Keratinocyte (primary cell): Measurements from ENCODE around the gene SCGB1A1. TPM values are rescaled to one million over a fixed set of nuclear protein-coding genes. Genes with fewer than 3 reads are reported as not detected.

Experiments
- DNase-seq: peaks from one replicate; pipeline ENCODE4 v3.0.0-alpha.2; 2011; ENCODE audit warnings: low read depth, missing footprints, low spot score
- FAIRE-seq: peaks from 2 replicates; lab custom pipeline; 2011; peaks lifted over from hg19 to GRCh38; lab: Jason Lieb, UNC
- H2AFZ ChIP-seq: 2 replicates; pipeline ENCODE4 v1.6.0; 2012; ENCODE audit warnings: low read length, control low read depth, inconsistent platforms; ENCODE audit not compliant: control insufficient read depth
- H3K27ac ChIP-seq: 2 replicates; pipeline ENCODE4 v1.5.1; 2011; ENCODE audit warnings: low read length; ENCODE audit not compliant: control insufficient read depth, insufficient read depth
- H3K27me3 ChIP-seq: 3 replicates; pipeline ENCODE4 v1.6.0; 2011; ENCODE audit warnings: low read length; ENCODE audit not compliant: control insufficient read depth, insufficient read depth; ENCODE audit errors: extremely low read depth
- H3K36me3 ChIP-seq, 2 experiments: 2 replicates in 1 of 2; 3 replicates in 1 of 2; pipeline ENCODE4 v1.5.1; 2011; ENCODE audit warnings: low read length in 2 of 2, mild to moderate bottlenecking in 1 of 2; ENCODE audit not compliant: control insufficient read depth in 2 of 2, insufficient read depth in 2 of 2; ENCODE audit errors: extremely low read depth in 1 of 2
- H3K4me1 ChIP-seq: 3 replicates; pipeline ENCODE4 v1.5.1; 2011; ENCODE audit warnings: low read length; ENCODE audit not compliant: control insufficient read depth, insufficient read depth; ENCODE audit errors: extremely low read depth
- H3K4me2 ChIP-seq: 3 replicates; pipeline ENCODE4 v1.6.0; 2011; ENCODE audit warnings: low read depth, low read length; ENCODE audit not compliant: control insufficient read depth, insufficient read depth; ENCODE audit errors: extremely low read depth
- H3K4me3 ChIP-seq, 3 experiments: fragments of 200-600 bp in 1 of 3; sonication (generic) in 1 of 3; 2 replicates in 2 of 3; 3 replicates in 1 of 3; pipeline ENCODE4 v1.5.1; 2011 to 2016; ENCODE audit warnings: low read length in 3 of 3, mild to moderate bottlenecking in 3 of 3, control low read depth in 2 of 3, inconsistent platforms in 1 of 3, low read depth in 1 of 3, mixed read lengths in 1 of 3, mixed run types in 1 of 3, moderate library complexity in 1 of 3; ENCODE audit not compliant: control insufficient read depth in 2 of 3, insufficient read depth in 2 of 3; ENCODE audit errors: extremely low read depth in 1 of 3
- H3K79me2 ChIP-seq: 2 replicates; pipeline ENCODE4 v1.6.0; 2012; ENCODE audit warnings: low read length; ENCODE audit not compliant: control insufficient read depth, insufficient read depth
- H3K9ac ChIP-seq: 3 replicates; pipeline ENCODE4 v1.6.0; 2011; ENCODE audit warnings: low read length; ENCODE audit not compliant: control insufficient read depth, insufficient read depth; ENCODE audit errors: extremely low read depth
- H3K9me1 ChIP-seq: 3 replicates; pipeline ENCODE4 v1.6.0; 2011; ENCODE audit warnings: low read length; ENCODE audit not compliant: control insufficient read depth, insufficient read depth; ENCODE audit errors: extremely low read depth
- H3K9me3 ChIP-seq: 2 replicates; pipeline ENCODE4 v1.5.1; 2012; ENCODE audit warnings: low read depth, low read length; ENCODE audit not compliant: control insufficient read depth
- H4K20me1 ChIP-seq: 3 replicates; pipeline ENCODE4 v1.6.0; 2011; ENCODE audit warnings: low read length; ENCODE audit not compliant: control insufficient read depth, insufficient read depth; ENCODE audit errors: extremely low read depth
- CTCF ChIP-seq, 3 experiments: IDR thresholded peaks in 1 of 3; conservative IDR thresholded peaks in 1 of 3; optimal IDR thresholded peaks in 1 of 3; 2 replicates in 2 of 3; 3 replicates in 1 of 3; pipeline versions ENCODE3 to v1.5.1; 2011; ENCODE audit warnings: low read length in 3 of 3, mild to moderate bottlenecking in 3 of 3, moderate library complexity in 2 of 3, control low read depth in 1 of 3, inconsistent platforms in 1 of 3; ENCODE audit not compliant: insufficient read depth in 2 of 3; ENCODE audit errors: extremely low read depth in 1 of 3
- EZH2 ChIP-seq: IDR thresholded peaks from one replicate; pipeline ENCODE4 v1.6.1; 2012; ENCODE audit warnings: inconsistent platforms, mild to moderate bottlenecking, low read length, moderate library complexity
- dilution Hi-C: fragments of 300-500 bp; cut with MboI; formaldehyde crosslinking; loops from one replicate; pipeline ENCODE4 v1.7.0; 2020; ENCODE audit warnings: low sequenced_read_pairs; ENCODE audit not compliant: extremely low pct_ligation_motif_present
- polyA plus RNA-seq, 5 experiments: library from polyadenylated mRNA; depleted of rRNA in 3 of 5; stranded (reverse) in 3 of 5; stranded (forward) in 1 of 5; unstranded in 1 of 5; fragments of >200 nt; gene quantifications; 1 replicate in 1 of 5; 2 replicates in 3 of 5; 3 replicates in 1 of 5; pipeline versions ENCODE4 v1.2.1 to v1.2.3, GENCODE V29; 2011 to 2012; ENCODE audit warnings: missing spikeins in 2 of 5, low read depth in 1 of 5, low replicate concordance in 1 of 5

SCGB1A1 gene
- polyA plus RNA-seq, 1 donor (not counting 4 experiments of a cell fraction or from before 2014, with no cell fraction given): not detected

- no peaks in the 10 kb centered on the region for H3K79me2 ChIP-seq
- peaks cover 7% of the 10 kb centered on the region for H3K4me1 ChIP-seq
- TF ChIP-seq CTCF (optimal IDR thresholded peaks at IDR 0.05 in 1 of 3, IDR thresholded peaks at IDR 0.05 in 1 of 3, conservative IDR thresholded peaks at IDR 0.05 in 1 of 3; ENCODE audit: extremely low read depth in 1 of 3, insufficient read depth in 2 of 3, low read length in 3 of 3) (no peak), EZH2 (no peak)
- H3K27me3 ChIP-seq: no peaks in the 10 kb centered on the region
- no peak overlapping the region for H3K27ac ChIP-seq
- dilution Hi-C loops: no loop called here
- H3K36me3 ChIP-seq: no peaks in the 10 kb centered on the region
- H3K9me1 ChIP-seq: no peaks in the 10 kb centered on the region
- H3K9ac ChIP-seq: no peak overlapping the region
- H4K20me1 ChIP-seq: no peaks in the 10 kb centered on the region
- H2AFZ ChIP-seq: no peak overlapping the region
- no peak overlapping the region for H3K4me2 ChIP-seq
- DNase-seq: no peak
- no peak for FAIRE-seq
- H3K4me3 ChIP-seq: no peak overlapping the region
- H3K9me3 ChIP-seq: no peaks in the 10 kb centered on the region
Observed at GRCh38 chr11:62471603-62472002, 52.8 kb downstream of the SCGB1A1 start.

GRCh38 chr11:62472063-62472884 lies 53.4 kb downstream of the SCGB1A1 start:
- H3K79me2 ChIP-seq: no peaks in the 10 kb centered on the region
- H3K9me1 ChIP-seq: no peaks in the 10 kb centered on the region
- peaks cover 7% of the 10 kb centered on the region for H3K4me1 ChIP-seq
- DNase-seq (no peak), FAIRE-seq (no peak)
- H3K9ac ChIP-seq: no peak overlapping the region
- no peak overlapping the region for H3K4me3 ChIP-seq
- TF ChIP-seq EZH2: no peak
- TF ChIP-seq CTCF (optimal IDR thresholded peaks at IDR 0.05 in 1 of 3, IDR thresholded peaks at IDR 0.05 in 1 of 3, conservative IDR thresholded peaks at IDR 0.05 in 1 of 3; ENCODE audit: extremely low read depth in 1 of 3, insufficient read depth in 2 of 3, low read length in 3 of 3): no peak
- H4K20me1 ChIP-seq: no peaks in the 10 kb centered on the region
- H3K27me3 ChIP-seq: no peaks in the 10 kb centered on the region
- no peaks in the 10 kb centered on the region for H3K9me3 ChIP-seq
- dilution Hi-C loops: no loop called here
- H3K36me3 ChIP-seq: no peaks in the 10 kb centered on the region
- no peak overlapping the region for H3K27ac ChIP-seq
- H3K4me2 ChIP-seq: no peak overlapping the region
- H2AFZ ChIP-seq: no peak overlapping the region

Other genes with a start within 250 kb of the SCGB1A1 start
- gene SCGB1D1, start 228.8 kb upstream of the SCGB1A1 start, polyA plus RNA-seq: not detected in 3 replicates
- 0.14 TPM in 1 of 3 replicates, not detected in the others for gene SCGB2A1, start 210.4 kb upstream of the SCGB1A1 start, polyA plus RNA-seq
- gene SCGB1D2, start 176.8 kb upstream of the SCGB1A1 start, polyA plus RNA-seq: not detected in 3 replicates
- not detected in 3 replicates for gene SCGB2A2, start 148.9 kb upstream of the SCGB1A1 start, polyA plus RNA-seq
- not detected in 3 replicates for gene SCGB1D4, start 120.0 kb upstream of the SCGB1A1 start, polyA plus RNA-seq
- gene ASRGL1, start 81.6 kb upstream of the SCGB1A1 start, polyA plus RNA-seq: 0.05 to 0.25 TPM (median 0.14 TPM) in 3 replicates
- 195 to 220 TPM (median 207 TPM) in 3 replicates for gene AHNAK, start 127.8 kb downstream of the SCGB1A1 start, polyA plus RNA-seq
- gene EEF1G, start 154.9 kb downstream of the SCGB1A1 start, polyA plus RNA-seq: 1,553 to 1,943 TPM (median 1,735 TPM) in 3 replicates
- 10.1 to 12.3 TPM (median 10.5 TPM) in 3 replicates for gene TUT1, start 172.5 kb downstream of the SCGB1A1 start, polyA plus RNA-seq
- gene MTA2, start 182.8 kb downstream of the SCGB1A1 start, polyA plus RNA-seq: 29.4 to 44.3 TPM (median 39.7 TPM) in 3 replicates
- gene EML3, start 193.7 kb downstream of the SCGB1A1 start, polyA plus RNA-seq: 13.6 to 15.1 TPM (median 13.6 TPM) in 3 replicates
- 1.0 to 1.9 TPM (median 1.5 TPM) in 3 replicates for gene ROM1, start 194.2 kb downstream of the SCGB1A1 start, polyA plus RNA-seq
- 15.1 to 28.2 TPM (median 17.7 TPM) in 3 replicates for gene B3GAT3, start 203.0 kb downstream of the SCGB1A1 start, polyA plus RNA-seq
- gene GANAB, start 227.6 kb downstream of the SCGB1A1 start, polyA plus RNA-seq: 153 to 211 TPM (median 176 TPM) in 3 replicates
- gene INTS5, start 234.3 kb downstream of the SCGB1A1 start, polyA plus RNA-seq: 7.7 to 21.1 TPM (median 8.0 TPM) in 3 replicates
- gene C11orf98, start 246.2 kb downstream of the SCGB1A1 start, polyA plus RNA-seq: 58.9 to 81.5 TPM (median 76.5 TPM) in 3 replicates
- gene CSKMT, start 246.3 kb downstream of the SCGB1A1 start, polyA plus RNA-seq: 4.0 to 4.5 TPM (median 4.2 TPM) in 3 replicates